AG10803 (cell line): ENCODE measurements around the gene SLC1A1.

Source experiments
- DNase-seq: peaks from one replicate; pipeline ENCODE4 v3.0.0; 2010; ENCODE audit warnings: low read depth
- H3K4me3 ChIP-seq: 2 replicates; pipeline ENCODE4 v1.5.1; 2011; ENCODE audit warnings: mild to moderate bottlenecking, low read length, control low read depth
- CTCF ChIP-seq: conservative IDR thresholded peaks from 2 replicates; pipeline ENCODE4 v1.5.1; 2011; ENCODE audit warnings: mild to moderate bottlenecking, low read length, control low read depth, inconsistent platforms

Gene SLC1A1

DNA sequence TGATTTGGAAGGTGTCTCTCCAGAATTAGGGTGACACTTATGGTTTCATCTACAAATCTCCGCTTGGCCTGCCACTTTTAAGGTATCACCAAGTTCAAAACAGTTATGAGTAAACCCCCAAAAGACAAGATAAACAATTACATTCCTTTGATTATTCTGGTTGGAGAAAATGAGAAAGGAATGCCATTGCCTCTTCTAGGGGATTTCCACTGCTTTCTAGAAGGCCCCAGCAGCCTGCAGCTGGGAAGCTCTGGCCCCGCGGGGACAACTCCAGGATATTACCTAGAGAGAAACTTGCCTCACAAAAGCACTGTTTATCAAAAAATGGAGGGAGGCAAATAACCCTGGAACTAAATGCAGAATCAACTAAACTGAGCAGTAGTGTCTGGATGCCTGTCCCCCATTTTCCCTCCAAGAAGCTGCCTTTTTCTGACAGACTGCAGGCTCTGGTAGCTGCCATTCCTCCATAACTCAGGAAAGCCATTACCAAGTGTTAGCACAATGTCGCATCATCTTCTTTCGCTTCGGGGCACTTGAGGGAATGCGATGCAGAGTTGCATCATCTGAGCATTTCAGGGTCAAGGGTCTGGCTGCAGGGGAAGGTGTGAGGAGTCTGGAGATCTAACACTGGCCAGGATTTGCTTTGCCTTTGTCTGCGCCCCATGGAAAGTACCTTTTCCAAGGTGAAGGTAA is 100.3 kb downstream of the SLC1A1 start:
- H3K4me3 ChIP-seq = no peak overlapping the region
- no peak for TF ChIP-seq CTCF
- DNase-seq = peak; percentile 13

GRCh38 chr9:4591123-4591500 is 100.8 kb downstream of the SLC1A1 start:
- no peak overlapping the region for H3K4me3 ChIP-seq
- DNase-seq = no peak
- TF ChIP-seq CTCF = no peak

GRCh38 chr9:4592295-4592694 is 102.0 kb downstream of the SLC1A1 start:
- no peak for TF ChIP-seq CTCF
- DNase-seq = no peak

DNA sequence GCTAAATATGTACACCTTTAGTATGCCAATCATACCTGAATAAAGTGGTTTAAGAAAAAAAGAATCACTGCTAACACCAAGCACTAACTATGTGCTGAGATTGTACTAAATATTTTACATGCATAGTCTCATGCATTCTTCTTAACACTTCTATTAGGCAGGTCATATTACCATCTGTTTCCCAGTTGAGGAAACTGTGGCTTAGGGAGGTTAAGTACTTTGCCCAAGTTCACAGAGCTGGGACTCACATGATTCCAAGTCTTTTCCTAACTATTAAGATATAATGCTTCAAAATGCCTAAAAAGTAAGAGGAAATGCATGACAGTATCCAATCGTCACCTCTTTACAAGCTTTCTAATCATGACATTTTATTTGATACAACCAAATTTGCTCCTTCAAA is 102.6 kb downstream of the SLC1A1 start:
- peak; percentile 12 for DNase-seq
- no peak overlapping the region for H3K4me3 ChIP-seq
- no peak for TF ChIP-seq CTCF

More at GRCh38 chr9:4592295-4592694, 102.0 kb downstream of the SLC1A1 start:
- H3K4me3 ChIP-seq = no peak overlapping the region

- TF ChIP-seq CTCF = no peak
- DNase-seq = no peak
- H3K4me3 ChIP-seq = no peak overlapping the region
These were observed 104.3 kb downstream of the SLC1A1 start for GRCh38 chr9:4594545-4594944.

DNA sequence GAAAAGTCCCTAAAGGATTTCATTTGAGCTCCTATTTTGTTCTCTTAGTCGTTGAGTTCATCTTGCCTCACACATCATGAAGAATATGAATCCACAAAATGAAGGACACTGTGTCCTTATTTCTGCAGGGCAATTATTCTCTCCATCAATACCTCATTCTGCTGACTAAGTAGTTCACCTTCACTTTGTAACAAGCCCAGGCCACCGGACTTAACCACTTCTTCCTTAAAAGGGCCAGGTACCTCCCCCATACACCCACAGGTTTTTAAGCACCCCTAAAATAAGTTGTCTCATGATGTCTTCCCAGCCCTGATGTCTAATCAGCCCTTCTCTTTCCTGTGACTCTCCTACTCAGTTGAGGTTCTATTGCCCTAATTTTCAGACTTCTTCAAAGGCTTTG is 104.7 kb downstream of the SLC1A1 start:
- DNase-seq = no peak
- H3K4me3 ChIP-seq = no peak overlapping the region
- TF ChIP-seq CTCF = no peak

- TF ChIP-seq CTCF = no peak
These were observed 106.1 kb downstream of the SLC1A1 start for GRCh38 chr9:4596165-4596922.

More at GRCh38 chr9:4596165-4596922, 106.1 kb downstream of the SLC1A1 start:
- H3K4me3 ChIP-seq = no peak overlapping the region
- no peak for DNase-seq
